HepG2 (cell line): ENCODE measurements around the gene BABAM2. TPM values are rescaled to one million over a fixed set of nuclear protein-coding genes. Genes with fewer than 3 reads are reported as not detected.

Experiments used
- ASH2L ChIP-seq: fragments of 300-600, 200-600 bp; sonication (generic); IDR thresholded peaks from 2 replicates; pipeline ENCODE4 v1.7.0; 2017; ENCODE audit warnings: low read depth, mild to moderate bottlenecking, moderate library complexity, mixed read lengths, low read length; ENCODE audit not compliant: insufficient read length
- BCL6 ChIP-seq: IDR thresholded peaks from 2 replicates; pipeline ENCODE4 v1.6.1; 2016; ENCODE audit warnings: missing genetic modification reagents, missing compliant biosample characterization
- CEBPB ChIP-seq: IDR thresholded peaks from 2 replicates; pipeline ENCODE4 v1.6.1; 2011; ENCODE audit warnings: low read depth, low read length, improper control_type of control experiment, borderline replicate concordance
- EED ChIP-seq: sonication (generic); formaldehyde crosslinking; IDR thresholded peaks from 2 replicates; pipeline ENCODE4 v1.5.0; 2020; ENCODE audit warnings: mild to moderate bottlenecking, missing genetic modification reagents
- FOXA3 ChIP-seq: IDR thresholded peaks from 2 replicates; pipeline ENCODE4 v1.6.1; 2016; ENCODE audit warnings: missing genetic modification reagents, missing compliant biosample characterization
- GATAD2A ChIP-seq: IDR thresholded peaks from 2 replicates; pipeline ENCODE4 v1.6.1; 2016
- GTF3A ChIP-seq: sonication (generic); formaldehyde crosslinking; conservative IDR thresholded peaks from 2 replicates; pipeline ENCODE4 v1.4.0; 2020; ENCODE audit warnings: mild to moderate bottlenecking, missing genetic modification reagents
- KAT2B ChIP-seq: fragments of 150-350 bp; IDR thresholded peaks from 2 replicates; pipeline ENCODE4 v1.6.1; 2014; ENCODE audit warnings: low read depth, low read length, borderline replicate concordance
- PAF1 ChIP-seq: IDR thresholded peaks from 2 replicates; pipeline ENCODE4 v1.6.1; 2016; ENCODE audit warnings: missing genetic modification reagents, missing compliant biosample characterization
- PAXIP1 ChIP-seq: sonication (generic); formaldehyde crosslinking; conservative IDR thresholded peaks from 2 replicates; pipeline ENCODE4 v1.4.0; 2020; ENCODE audit warnings: mild to moderate bottlenecking, missing genetic modification reagents, moderate library complexity
- ZBTB40 ChIP-seq, 2 experiments: fragments of 450-650 bp in 1 of 2; sonication (generic) in 1 of 2; formaldehyde crosslinking in 1 of 2; IDR thresholded peaks; 2 replicates each; pipeline versions ENCODE4 v1.6.1 to v1.8.0; 2016 to 2022; ENCODE audit warnings: antibody characterized with exemption in 1 of 2, mild to moderate bottlenecking in 1 of 2, missing genetic modification reagents in 1 of 2
- ZNF414 ChIP-seq: sonication (generic); formaldehyde crosslinking; IDR thresholded peaks from 2 replicates; pipeline ENCODE4 v1.5.0; 2020; ENCODE audit warnings: missing genetic modification reagents
- ZNF781 ChIP-seq: sonication (generic); formaldehyde crosslinking; IDR thresholded peaks from 2 replicates; pipeline ENCODE4 v1.5.1; 2020; ENCODE audit warnings: borderline replicate concordance, mild to moderate bottlenecking, missing genetic modification reagents; ENCODE audit errors: not compliant biosample characterization
- ZUFSP ChIP-seq: sonication (generic); formaldehyde crosslinking; IDR thresholded peaks from 2 replicates; pipeline ENCODE4 v1.9.0; 2021; ENCODE audit warnings: missing genetic modification reagents, mild to moderate bottlenecking, borderline replicate concordance
- polyA plus RNA-seq, 8 experiments: library from polyadenylated mRNA; depleted of rRNA in 3 of 8; stranded (reverse) in 7 of 8; unstranded in 1 of 8; fragments of >200 nt; fragmentation: Illumina TruSeq in 4 of 8; extraction: Trizol in 4 of 8; gene quantifications; 2 replicates each; pipeline versions ENCODE4 v1.2.1 to v1.2.3, GENCODE V29; 2011 to 2016; ENCODE audit warnings: low read depth in 4 of 8, missing spikeins in 1 of 8, mixed read lengths in 1 of 8; ENCODE audit not compliant: insufficient read depth in 1 of 8
- total RNA-seq, 5 experiments: library from RNA; depleted of rRNA; stranded (reverse); fragments of >200 nt; fragmentation: Illumina TruSeq; extraction: Trizol; gene quantifications; 2 replicates each; pipeline ENCODE4 v1.2.3, GENCODE V29; 2016; ENCODE audit warnings: low read depth in 1 of 5

The BABAM2 gene
- total and polyA plus RNA-seq, 2 of the 13 experiments (the other 11 are each of a cell fraction or from before 2014, with no cell fraction given), result 24.9 to 28.0 TPM

GRCh38 chr2:27959496-27959895, 69.0 kb downstream of the BABAM2 start (continued):
- peak; percentile 42; the same call in 1 of the 2 replicates for TF ChIP-seq BCL6 (CRISPR knock-in tag)
- TF ChIP-seq KAT2B, result no peak
- TF ChIP-seq CEBPB, result peak; percentile 95
- no peak for TF ChIP-seq GTF3A (CRISPR knock-in tag)
- no peak for TF ChIP-seq ZUFSP (CRISPR knock-in tag)
- TF ChIP-seq EED (CRISPR knock-in tag), result no peak
- TF ChIP-seq ASH2L, result no peak
- peak; percentile 27; the same call in 1 of the 2 replicates for TF ChIP-seq FOXA3 (CRISPR knock-in tag)
- no peak for TF ChIP-seq ZNF414 (CRISPR knock-in tag)
- TF ChIP-seq GATAD2A (CRISPR knock-in tag), result peak; percentile 64
- no peak for TF ChIP-seq PAXIP1 (CRISPR knock-in tag)
- TF ChIP-seq ZNF781 (CRISPR knock-in tag), result no peak
- no peak for TF ChIP-seq PAF1
- no peak for TF ChIP-seq ZBTB40 (IDR thresholded peaks at IDR 0.05)
- TF ChIP-seq ZBTB40 (CRISPR knock-in tag; IDR thresholded peaks at IDR 0.05), result no peak
